ENCODE results near the gene MAP3K5. TPM values are rescaled to one million over a fixed set of nuclear protein-coding genes. Genes with fewer than 3 reads are reported as not detected.

The MAP3K5 gene, protein sequence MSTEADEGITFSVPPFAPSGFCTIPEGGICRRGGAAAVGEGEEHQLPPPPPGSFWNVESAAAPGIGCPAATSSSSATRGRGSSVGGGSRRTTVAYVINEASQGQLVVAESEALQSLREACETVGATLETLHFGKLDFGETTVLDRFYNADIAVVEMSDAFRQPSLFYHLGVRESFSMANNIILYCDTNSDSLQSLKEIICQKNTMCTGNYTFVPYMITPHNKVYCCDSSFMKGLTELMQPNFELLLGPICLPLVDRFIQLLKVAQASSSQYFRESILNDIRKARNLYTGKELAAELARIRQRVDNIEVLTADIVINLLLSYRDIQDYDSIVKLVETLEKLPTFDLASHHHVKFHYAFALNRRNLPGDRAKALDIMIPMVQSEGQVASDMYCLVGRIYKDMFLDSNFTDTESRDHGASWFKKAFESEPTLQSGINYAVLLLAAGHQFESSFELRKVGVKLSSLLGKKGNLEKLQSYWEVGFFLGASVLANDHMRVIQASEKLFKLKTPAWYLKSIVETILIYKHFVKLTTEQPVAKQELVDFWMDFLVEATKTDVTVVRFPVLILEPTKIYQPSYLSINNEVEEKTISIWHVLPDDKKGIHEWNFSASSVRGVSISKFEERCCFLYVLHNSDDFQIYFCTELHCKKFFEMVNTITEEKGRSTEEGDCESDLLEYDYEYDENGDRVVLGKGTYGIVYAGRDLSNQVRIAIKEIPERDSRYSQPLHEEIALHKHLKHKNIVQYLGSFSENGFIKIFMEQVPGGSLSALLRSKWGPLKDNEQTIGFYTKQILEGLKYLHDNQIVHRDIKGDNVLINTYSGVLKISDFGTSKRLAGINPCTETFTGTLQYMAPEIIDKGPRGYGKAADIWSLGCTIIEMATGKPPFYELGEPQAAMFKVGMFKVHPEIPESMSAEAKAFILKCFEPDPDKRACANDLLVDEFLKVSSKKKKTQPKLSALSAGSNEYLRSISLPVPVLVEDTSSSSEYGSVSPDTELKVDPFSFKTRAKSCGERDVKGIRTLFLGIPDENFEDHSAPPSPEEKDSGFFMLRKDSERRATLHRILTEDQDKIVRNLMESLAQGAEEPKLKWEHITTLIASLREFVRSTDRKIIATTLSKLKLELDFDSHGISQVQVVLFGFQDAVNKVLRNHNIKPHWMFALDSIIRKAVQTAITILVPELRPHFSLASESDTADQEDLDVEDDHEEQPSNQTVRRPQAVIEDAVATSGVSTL (N-terminal part only)
- total RNA-seq = 5.7 TPM in 2 replicates

- no peaks in the 10 kb centered on the region for H3K36me3 ChIP-seq (ENCODE audit: control insufficient read depth, insufficient read depth, low read length)
- DNase-seq (ENCODE audit: low read depth) = no peak
- H3K27me3 ChIP-seq (ENCODE audit: control insufficient read depth, insufficient read depth, low read length) = no peaks in the 10 kb centered on the region
- TF ChIP-seq, protein P1, sequence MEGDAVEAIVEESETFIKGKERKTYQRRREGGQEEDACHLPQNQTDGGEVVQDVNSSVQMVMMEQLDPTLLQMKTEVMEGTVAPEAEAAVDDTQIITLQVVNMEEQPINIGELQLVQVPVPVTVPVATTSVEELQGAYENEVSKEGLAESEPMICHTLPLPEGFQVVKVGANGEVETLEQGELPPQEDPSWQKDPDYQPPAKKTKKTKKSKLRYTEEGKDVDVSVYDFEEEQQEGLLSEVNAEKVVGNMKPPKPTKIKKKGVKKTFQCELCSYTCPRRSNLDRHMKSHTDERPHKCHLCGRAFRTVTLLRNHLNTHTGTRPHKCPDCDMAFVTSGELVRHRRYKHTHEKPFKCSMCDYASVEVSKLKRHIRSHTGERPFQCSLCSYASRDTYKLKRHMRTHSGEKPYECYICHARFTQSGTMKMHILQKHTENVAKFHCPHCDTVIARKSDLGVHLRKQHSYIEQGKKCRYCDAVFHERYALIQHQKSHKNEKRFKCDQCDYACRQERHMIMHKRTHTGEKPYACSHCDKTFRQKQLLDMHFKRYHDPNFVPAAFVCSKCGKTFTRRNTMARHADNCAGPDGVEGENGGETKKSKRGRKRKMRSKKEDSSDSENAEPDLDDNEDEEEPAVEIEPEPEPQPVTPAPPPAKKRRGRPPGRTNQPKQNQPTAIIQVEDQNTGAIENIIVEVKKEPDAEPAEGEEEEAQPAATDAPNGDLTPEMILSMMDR (IDR thresholded peaks at IDR 0.05; ENCODE audit: insufficient read depth, low read length, poor library complexity, severe bottlenecking) = peak; percentile 92
- peak within 1 kb of the TSS; percentile 75 for H3K4me3 ChIP-seq (ENCODE audit: low read depth, low read length)
Measured at GRCh38 chr6:136792410-136793262, at the start of gene MAP3K5. Gene MAP3K5, minus strand, starts transcription at chr6:136792477. Its CDS starts 320 bp downstream, at chr6:136792157.

DNA sequence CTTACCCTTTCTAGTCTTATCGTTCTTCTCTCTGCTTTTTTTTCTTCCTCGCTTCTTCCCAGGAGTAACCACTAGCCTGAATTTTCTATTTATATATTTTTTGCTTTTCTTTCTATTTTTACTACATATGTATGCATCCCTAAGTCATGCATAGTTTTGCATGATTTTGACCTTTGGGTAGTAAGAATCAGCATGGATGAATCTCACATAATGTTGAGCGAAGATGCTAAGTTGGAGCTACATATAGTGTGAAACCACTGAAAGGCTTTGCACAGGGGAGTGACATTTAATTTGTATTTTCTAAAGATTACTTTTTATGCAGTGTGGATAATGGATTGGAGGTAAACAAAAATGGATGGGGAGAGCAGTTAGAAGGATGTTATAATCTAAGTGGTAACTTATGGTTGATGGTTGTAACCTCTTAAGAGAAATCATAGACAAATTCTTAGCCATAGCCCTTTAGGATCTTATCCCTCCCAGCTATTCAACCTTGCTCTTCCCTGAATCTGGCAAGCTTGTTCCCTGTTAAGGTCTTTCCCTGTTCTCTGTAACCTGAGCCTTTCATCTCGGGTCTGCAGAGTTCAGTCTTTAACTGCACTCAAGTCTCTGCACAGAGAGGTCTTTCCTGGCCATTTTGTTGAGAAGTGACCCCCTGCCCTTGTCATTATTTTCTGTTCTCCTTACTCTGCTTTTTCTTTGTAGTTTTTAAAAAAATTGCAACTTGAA is 48.2 kb upstream of the MAP3K5 start:
- no peak for DNase-seq (ENCODE audit: low read depth)
- TF ChIP-seq, protein P1 (IDR thresholded peaks at IDR 0.05; ENCODE audit: insufficient read depth, low read length, poor library complexity, severe bottlenecking) = no peak
- Histone ChIP-seq H3K36me3 (ENCODE audit: control insufficient read depth, insufficient read depth, low read length) (peaks cover 2% of the 10 kb centered on the region), H3K4me3 (ENCODE audit: low read depth, low read length) (no peak overlapping the region), H3K27me3 (ENCODE audit: control insufficient read depth, insufficient read depth, low read length) (no peaks in the 10 kb centered on the region)

DNA sequence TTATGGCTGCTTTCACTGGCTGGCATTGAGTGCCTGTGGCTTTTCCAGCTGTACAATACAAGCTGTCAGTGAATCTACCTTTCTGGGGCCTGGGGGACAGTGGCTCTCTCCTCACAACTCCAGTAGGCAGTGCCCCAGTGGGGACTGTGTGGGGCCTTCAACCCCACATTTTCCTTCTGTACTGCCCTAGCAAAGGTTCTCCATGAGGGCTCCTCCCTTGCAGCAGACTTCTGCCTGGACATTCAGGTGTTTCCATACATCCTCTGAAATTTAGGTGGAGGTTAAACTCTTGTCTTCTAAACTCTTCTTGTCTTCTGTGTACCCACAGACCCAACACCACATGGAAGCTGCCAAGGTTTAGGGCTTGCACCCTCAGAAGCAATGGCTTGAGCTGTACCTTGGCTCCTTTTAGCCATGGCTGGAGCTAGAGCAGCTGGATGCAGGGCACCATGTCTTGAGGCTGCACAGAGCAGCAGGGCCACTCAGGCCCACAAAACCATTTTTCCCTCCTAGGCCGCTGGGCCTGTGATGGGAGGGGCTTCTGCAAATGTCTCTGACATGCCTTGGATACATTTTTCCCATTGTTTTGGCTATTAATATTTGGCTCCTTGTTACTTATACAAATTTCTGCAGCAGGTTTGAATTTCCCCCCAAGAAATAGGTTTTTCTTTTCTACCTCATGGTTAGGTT is 39.7 kb upstream of the MAP3K5 start:
- DNase-seq (ENCODE audit: low read depth) = no peak
- Histone ChIP-seq H3K27me3 (ENCODE audit: control insufficient read depth, insufficient read depth, low read length) (no peaks in the 10 kb centered on the region), H3K36me3 (ENCODE audit: control insufficient read depth, insufficient read depth, low read length) (no peaks in the 10 kb centered on the region), H3K4me3 (ENCODE audit: low read depth, low read length) (no peak overlapping the region)
- TF ChIP-seq, protein P1 (IDR thresholded peaks at IDR 0.05; ENCODE audit: insufficient read depth, low read length, poor library complexity, severe bottlenecking) = no peak

GRCh38 chr6:136826216-136826615 is 33.9 kb upstream of the MAP3K5 start:
- H3K27me3 ChIP-seq (ENCODE audit: control insufficient read depth, insufficient read depth, low read length) = no peaks in the 10 kb centered on the region
- no peak for DNase-seq (ENCODE audit: low read depth)
- TF ChIP-seq, protein P1 (IDR thresholded peaks at IDR 0.05; ENCODE audit: insufficient read depth, low read length, poor library complexity, severe bottlenecking) = no peak
- H3K4me3 ChIP-seq (ENCODE audit: low read depth, low read length) = no peak overlapping the region
- no peaks in the 10 kb centered on the region for H3K36me3 ChIP-seq (ENCODE audit: control insufficient read depth, insufficient read depth, low read length)

Measured in kidney epithelial cell (primary cell).